Stimulated activated CD8-positive, alpha-beta memory T cell treated with anti-CD3 and anti-CD28 coated beads, Interleukin-4, amount 100 ng/mL, for 1 hour (primary cell): ENCODE measurements around the gene ARMC5.
"Not testable (repeated sequence)": the region's sequence is repeated elsewhere in the genome, so short reads cannot be mapped to it uniquely, and the experiment has no call there.

Experiments used
- DNase-seq, 2 donors: peaks; one replicate each; pipeline ENCODE4 v3.0.0-alpha.2; 2020; ENCODE audit warnings: low read depth in 2 of 2, low spot score in 1 of 2

The ARMC5 gene

GRCh38 chr16:31496670-31497069 lies 37.4 kb downstream of the ARMC5 start:
- DNase-seq = no peak

- DNase-seq = no peak
These were observed 39.2 kb downstream of the ARMC5 start for GRCh38 chr16:31498493-31498892.

DNA sequence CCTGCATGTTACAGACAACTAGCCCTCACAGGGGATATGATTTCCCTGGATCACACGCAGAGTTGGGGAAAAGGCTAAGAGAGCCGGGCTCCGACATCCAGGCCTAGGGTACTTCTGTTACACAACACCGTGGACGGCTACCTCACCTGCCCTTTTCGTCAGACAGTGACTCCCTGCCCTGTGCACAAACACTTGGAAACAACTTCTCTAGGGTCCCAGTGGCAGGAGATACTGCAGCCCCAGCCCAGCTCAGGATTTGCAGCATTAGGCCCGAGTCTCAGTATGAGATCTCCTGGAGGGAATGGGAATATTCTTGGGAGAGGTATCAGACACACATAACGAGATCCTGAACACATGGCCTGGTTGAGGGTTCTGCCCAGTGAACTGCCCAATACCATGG lies 40.6 kb downstream of the ARMC5 start:
- DNase-seq = no peak

- no peak for DNase-seq
These were observed 42.1 kb downstream of the ARMC5 start for GRCh38 chr16:31501226-31501965.

GRCh38 chr16:31501966-31502348 lies 42.7 kb downstream of the ARMC5 start:
- DNase-seq = no peak

DNA sequence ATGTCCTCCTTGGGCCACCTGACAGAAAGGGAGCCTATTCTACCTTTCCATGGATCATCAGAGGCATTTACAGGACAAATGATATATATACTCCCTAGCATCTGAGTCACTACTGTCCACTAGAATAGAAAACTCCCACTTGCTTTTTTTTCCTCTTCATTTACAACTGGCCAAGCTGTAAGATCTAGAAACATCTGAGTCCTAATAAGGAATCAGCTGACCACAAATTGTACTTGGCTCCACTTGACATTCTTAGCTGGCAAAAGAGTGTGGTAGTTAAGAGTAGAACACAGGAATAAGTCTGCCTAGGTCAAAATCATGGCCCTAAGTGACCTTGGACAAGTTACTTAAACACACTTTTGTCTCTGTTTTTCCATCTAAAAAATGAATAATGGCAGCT lies 43.7 kb downstream of the ARMC5 start:
- no peak for DNase-seq

- DNase-seq = not testable (repeated sequence)
These were observed 44.3 kb downstream of the ARMC5 start for GRCh38 chr16:31503555-31503954.

DNA sequence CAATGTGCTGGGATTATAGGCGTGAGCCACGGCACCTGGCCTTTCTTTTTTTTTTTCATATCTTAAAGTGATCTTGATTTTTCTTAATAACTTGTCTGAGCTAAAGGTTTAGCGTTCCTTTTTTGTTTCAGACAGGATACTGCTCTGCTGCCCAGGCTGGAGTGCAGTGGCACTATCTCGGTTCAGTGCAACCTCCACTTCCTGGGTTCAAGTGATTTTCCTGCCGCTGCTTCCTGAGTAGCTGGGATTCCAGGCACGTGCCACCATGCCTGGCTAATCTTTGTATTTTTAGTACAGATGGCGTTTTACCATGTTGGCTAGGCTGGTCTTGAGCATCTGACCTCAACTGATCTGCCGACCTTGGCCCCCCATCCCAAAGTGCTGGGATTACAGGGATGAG lies 44.9 kb downstream of the ARMC5 start:
- DNase-seq = no peak

DNA sequence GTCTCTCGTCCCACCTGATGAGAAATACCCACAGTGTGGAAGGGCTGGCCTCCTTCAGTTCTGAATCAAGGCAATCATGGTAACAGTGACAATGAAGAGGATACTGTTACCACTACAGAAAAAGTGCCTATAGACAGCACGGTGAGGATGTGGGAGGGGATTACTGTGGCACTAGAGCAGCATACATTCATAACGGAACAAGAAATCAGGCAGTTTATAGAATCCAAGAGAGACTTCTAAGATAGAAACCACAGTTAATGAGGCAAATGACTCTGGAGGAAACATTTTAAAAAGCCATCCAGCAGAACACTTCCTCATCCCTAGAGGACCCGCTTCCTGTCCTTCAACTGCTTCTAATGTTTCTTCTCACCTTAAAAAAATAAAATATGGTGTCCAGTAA lies 46.2 kb downstream of the ARMC5 start:
- DNase-seq = no peak

GRCh38 chr16:31507617-31507928 lies 48.3 kb downstream of the ARMC5 start:
- no peak for DNase-seq

- peak; percentile 52 to 61 for DNase-seq
These were observed 48.8 kb downstream of the ARMC5 start, which contains the start of gene RUSF1 for GRCh38 chr16:31507929-31508705. Gene RUSF1 (minus strand): TSS chr16:31508391. CDS start chr16:31508373, 18 bp downstream.

GRCh38 chr16:31508706-31509195 lies 49.5 kb downstream of the ARMC5 start:
- no peak for DNase-seq

DNA sequence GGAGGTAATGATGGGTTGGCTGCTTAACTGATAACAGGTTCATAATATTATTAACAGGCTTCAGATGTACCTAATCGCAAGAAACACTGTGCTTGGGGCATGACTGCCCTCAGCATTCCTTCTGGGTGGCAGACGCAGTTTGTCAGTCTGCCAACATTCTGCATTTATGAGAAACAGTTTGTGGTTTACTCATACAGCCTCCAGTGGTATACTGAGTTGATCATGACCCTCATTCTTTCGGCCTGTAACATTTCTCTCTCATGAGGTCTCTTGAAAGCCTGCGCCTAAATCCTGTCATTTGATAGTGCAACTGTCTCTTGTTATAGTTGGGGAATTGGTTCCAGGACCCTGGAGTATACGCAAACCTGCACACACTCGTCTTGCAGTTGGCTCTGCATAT lies 53.8 kb downstream of the ARMC5 start:
- DNase-seq = no peak

DNA sequence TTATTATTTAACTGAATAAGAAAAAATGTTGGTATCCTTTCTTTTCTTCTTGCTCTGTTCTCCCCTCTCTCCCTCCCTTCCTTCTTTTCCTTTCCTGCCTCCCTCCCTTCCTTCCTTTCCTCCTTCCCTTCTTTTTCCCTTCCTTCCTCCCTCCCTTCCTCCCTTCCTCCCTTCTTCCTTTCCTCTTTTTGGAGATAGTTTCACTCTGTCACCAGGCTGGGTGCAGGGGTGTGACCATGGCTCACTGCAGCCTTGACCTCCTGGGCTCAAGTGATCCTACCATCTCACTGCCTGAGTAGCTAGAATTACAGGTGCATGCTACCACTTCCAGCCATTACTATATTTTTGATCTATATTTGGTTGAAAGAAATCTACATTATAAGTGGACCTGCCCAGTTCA lies 54.6 kb downstream of the ARMC5 start:
- DNase-seq = no peak
